HepG2 (cell line): ENCODE data around the gene ACAA2. TPM values are rescaled to one million over a fixed set of nuclear protein-coding genes. Genes with fewer than 3 reads are reported as not detected.

ENCODE experiments used
- ARID4A ChIP-seq: sonication (generic); formaldehyde crosslinking; IDR thresholded peaks from 2 replicates; pipeline ENCODE4 v1.5.0; 2020; ENCODE audit warnings: mild to moderate bottlenecking, missing genetic modification reagents, borderline replicate concordance
- ARID5B ChIP-seq: IDR thresholded peaks from 2 replicates; pipeline ENCODE4 v1.4.0; 2020; ENCODE audit warnings: mild to moderate bottlenecking, missing genetic modification reagents
- ASH2L ChIP-seq: fragments of 300-600, 200-600 bp; sonication (generic); IDR thresholded peaks from 2 replicates; pipeline ENCODE4 v1.7.0; 2017; ENCODE audit warnings: low read depth, mild to moderate bottlenecking, moderate library complexity, mixed read lengths, low read length; ENCODE audit not compliant: insufficient read length
- ATF2 ChIP-seq: sonication (generic); formaldehyde crosslinking; IDR thresholded peaks from 2 replicates; pipeline ENCODE4 v1.4.0; 2020; ENCODE audit warnings: missing genetic modification reagents
- FOXA3 ChIP-seq: IDR thresholded peaks from 2 replicates; pipeline ENCODE4 v1.6.1; 2016; ENCODE audit warnings: missing genetic modification reagents, missing compliant biosample characterization
- MEF2D ChIP-seq: sonication (generic); formaldehyde crosslinking; IDR thresholded peaks from 2 replicates; pipeline ENCODE4 v1.5.1; 2020; ENCODE audit warnings: mild to moderate bottlenecking, missing genetic modification reagents
- NKX3-1 ChIP-seq: sonication (generic); formaldehyde crosslinking; IDR thresholded peaks from 2 replicates; pipeline ENCODE4 v1.5.0; 2020; ENCODE audit warnings: missing genetic modification reagents
- PITX1 ChIP-seq: sonication (generic); formaldehyde crosslinking; IDR thresholded peaks from 2 replicates; pipeline ENCODE4 v1.5.1; 2020; ENCODE audit warnings: mild to moderate bottlenecking, missing genetic modification reagents
- RCOR2 ChIP-seq: IDR thresholded peaks from 2 replicates; pipeline ENCODE4 v1.6.1; 2016; ENCODE audit warnings: missing biosample characterization, missing genetic modification reagents
- SOX13 ChIP-seq, 3 experiments: fragments of 450-650 bp in 1 of 3; sonication (generic) in 1 of 3; formaldehyde crosslinking in 1 of 3; IDR thresholded peaks in 2 of 3; conservative IDR thresholded peaks in 1 of 3; 2 replicates each; pipeline versions ENCODE4 v1.5.0 to v1.6.1; 2016 to 2020; ENCODE audit warnings: antibody characterized with exemption in 1 of 3, mild to moderate bottlenecking in 1 of 3, missing compliant biosample characterization in 1 of 3, missing genetic modification reagents in 1 of 3, moderate library complexity in 1 of 3
- TCF12 ChIP-seq, 2 experiments: fragments of 450-650 bp in 1 of 2; sonication (generic) in 1 of 2; formaldehyde crosslinking in 1 of 2; IDR thresholded peaks; 2 replicates each; pipeline versions ENCODE4 v1.6.1 to v1.8.0; 2017 to 2022; ENCODE audit warnings: antibody characterized with exemption in 1 of 2, mild to moderate bottlenecking in 1 of 2, missing genetic modification reagents in 1 of 2, moderate library complexity in 1 of 2
- ZBTB7B ChIP-seq: sonication (generic); formaldehyde crosslinking; IDR thresholded peaks from 2 replicates; pipeline ENCODE4 v1.4.0; 2020; ENCODE audit warnings: missing genetic modification reagents
- ZFP41 ChIP-seq: sonication (generic); formaldehyde crosslinking; IDR thresholded peaks from 2 replicates; pipeline ENCODE4 v1.4.0; 2020; ENCODE audit warnings: mild to moderate bottlenecking, missing genetic modification reagents, borderline replicate concordance
- ZNF20 ChIP-seq: sonication (generic); formaldehyde crosslinking; IDR thresholded peaks from 2 replicates; pipeline ENCODE4 v1.4.0; 2020; ENCODE audit warnings: mild to moderate bottlenecking, moderate library complexity, missing genetic modification reagents
- ZNF33B ChIP-seq: sonication (generic); formaldehyde crosslinking; IDR thresholded peaks from 2 replicates; pipeline ENCODE4 v1.5.1; 2020; ENCODE audit warnings: mild to moderate bottlenecking, missing genetic modification reagents
- ZNF703 ChIP-seq: sonication (generic); formaldehyde crosslinking; IDR thresholded peaks from 2 replicates; pipeline ENCODE4 v1.5.1; 2020; ENCODE audit warnings: missing genetic modification reagents, mild to moderate bottlenecking, moderate library complexity, borderline replicate concordance
- ZNF761 ChIP-seq: sonication (generic); formaldehyde crosslinking; conservative IDR thresholded peaks from 2 replicates; pipeline ENCODE4 v1.4.0; 2020; ENCODE audit warnings: mild to moderate bottlenecking, missing genetic modification reagents
- polyA plus RNA-seq, 8 experiments: library from polyadenylated mRNA; depleted of rRNA in 3 of 8; stranded (reverse) in 7 of 8; unstranded in 1 of 8; fragments of >200 nt; fragmentation: Illumina TruSeq in 4 of 8; extraction: Trizol in 4 of 8; gene quantifications; 2 replicates each; pipeline versions ENCODE4 v1.2.1 to v1.2.3, GENCODE V29; 2011 to 2016; ENCODE audit warnings: low read depth in 4 of 8, missing spikeins in 1 of 8, mixed read lengths in 1 of 8; ENCODE audit not compliant: insufficient read depth in 1 of 8
- total RNA-seq, 5 experiments: library from RNA; depleted of rRNA; stranded (reverse); fragments of >200 nt; fragmentation: Illumina TruSeq; extraction: Trizol; gene quantifications; 2 replicates each; pipeline ENCODE4 v1.2.3, GENCODE V29; 2016; ENCODE audit warnings: low read depth in 1 of 5

Gene ACAA2
- total and polyA plus RNA-seq, 2 of the 13 experiments (the other 11 are each of a cell fraction or from before 2014, with no cell fraction given), result 51.6 to 182 TPM

- peak; percentile 69 for TF ChIP-seq SOX13 (IDR thresholded peaks at IDR 0.05)
- peak in 1 of 2 experiments; percentile 93; a peak in 2 of 4 replicates for TF ChIP-seq SOX13 (CRISPR knock-in tag; conservative IDR thresholded peaks at IDR 0.05 in 1 of 2, IDR thresholded peaks at IDR 0.05 in 1 of 2)
- peak; percentile 88 for TF ChIP-seq FOXA3 (CRISPR knock-in tag)
- no peak for TF ChIP-seq NKX3-1 (CRISPR knock-in tag)
- TF ChIP-seq ARID5B (CRISPR knock-in tag), result peak; percentile 96
- TF ChIP-seq ARID4A (CRISPR knock-in tag), result no peak; the same call in 1 of the 2 replicates
- peak; percentile 67; the same call in 1 of the 2 replicates for TF ChIP-seq ATF2 (CRISPR knock-in tag)
- 0 out of 2 replicates have a peak, but pooled peaks have one; percentile 45 for TF ChIP-seq ZBTB7B
- peak; percentile 69 for TF ChIP-seq ASH2L
- no peak for TF ChIP-seq ZNF20 (CRISPR knock-in tag)
- peak; percentile 85 for TF ChIP-seq RCOR2 (CRISPR knock-in tag)
- no peak for TF ChIP-seq TCF12 (IDR thresholded peaks at IDR 0.05)
- TF ChIP-seq TCF12 (CRISPR knock-in tag; IDR thresholded peaks at IDR 0.05), result no peak
- TF ChIP-seq ZFP41, result no peak
- TF ChIP-seq ZNF33B (CRISPR knock-in tag), result no peak
- TF ChIP-seq ZNF703 (CRISPR knock-in tag), result no peak
- TF ChIP-seq MEF2D (CRISPR knock-in tag), result peak; percentile 45; the same call in 1 of the 2 replicates
- TF ChIP-seq ZNF761 (CRISPR knock-in tag), result 0 out of 2 replicates have a peak, but pooled peaks have one; percentile 57
- TF ChIP-seq PITX1 (CRISPR knock-in tag), result peak; percentile 71
These were observed 18.9 kb upstream of the ACAA2 start (continued) for GRCh38 chr18:49832221-49832647.
